Glomerular endothelial cell (primary cell): Measurements from ENCODE around the gene SEPSECS. TPM values are rescaled to one million over a fixed set of nuclear protein-coding genes. Genes with fewer than 3 reads are reported as not detected.

Source experiments
- DNase-seq: peaks from one replicate; pipeline ENCODE4 v3.0.0-alpha.2; 2011; ENCODE audit warnings: low read depth, low spot score; ENCODE audit errors: extremely low read depth
- total RNA-seq: library from RNA; depleted of rRNA; stranded (reverse); fragments of >200 nt; gene quantifications from 2 replicates; pipeline ENCODE4 v1.2.3, GENCODE V29; 2015

The SEPSECS gene
- total RNA-seq, 1 donor from 2014 or later = 4.8 TPM

GRCh38 chr4:25157081-25157480 is 3.2 kb downstream of the SEPSECS start:
- no peak for DNase-seq

- DNase-seq = no peak
These were observed 4.3 kb downstream of the SEPSECS start for GRCh38 chr4:25155947-25156346.

DNA sequence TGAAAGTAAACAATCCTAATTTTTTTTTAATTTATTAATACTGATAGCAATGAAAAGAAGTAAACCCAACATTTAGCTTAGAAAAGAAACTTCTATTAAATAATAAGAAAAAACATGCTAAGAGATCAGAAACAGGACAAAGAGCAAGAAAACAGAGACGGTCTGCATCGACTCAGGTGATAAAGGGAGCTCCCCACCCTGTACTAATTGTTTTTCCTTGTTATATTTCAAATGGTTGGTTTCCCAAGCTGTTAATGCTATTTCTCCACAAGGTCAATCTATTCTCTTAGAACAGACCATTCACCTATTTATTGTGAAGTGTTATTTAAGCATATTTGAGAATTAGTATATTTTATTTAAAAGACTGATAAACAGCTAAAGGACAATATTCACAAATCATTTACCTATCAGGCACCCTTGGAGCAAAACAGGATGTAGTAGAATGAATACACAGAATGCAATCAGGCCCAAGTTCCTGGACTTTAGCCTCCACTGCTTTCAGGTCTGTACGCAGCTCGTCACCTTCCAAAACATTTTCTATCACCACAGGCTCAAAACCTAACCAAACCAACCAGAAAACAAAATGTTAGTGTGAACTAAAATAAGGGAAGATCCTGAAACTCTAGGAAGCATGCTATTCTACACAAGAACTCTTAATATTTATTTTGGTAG is 5.5 kb downstream of the SEPSECS start:
- DNase-seq = no peak

DNA sequence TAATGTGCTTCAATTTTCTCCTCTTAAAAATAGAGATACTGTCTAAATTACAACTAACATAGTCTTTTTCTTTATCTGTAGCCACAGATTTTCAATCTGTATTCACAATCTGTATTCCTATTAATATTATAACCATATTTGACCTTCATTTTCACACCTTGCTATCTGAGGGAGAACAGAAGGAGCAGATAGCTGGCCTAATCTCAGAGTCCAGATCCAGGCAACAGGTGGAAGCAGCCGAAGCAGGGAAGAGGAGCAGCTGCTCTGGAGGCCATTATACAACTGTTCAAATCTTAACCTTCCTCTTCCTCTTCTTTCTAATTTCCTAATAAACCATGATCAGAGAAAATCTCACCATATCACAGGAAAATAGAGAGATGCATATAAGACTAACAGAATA is 14.2 kb downstream of the SEPSECS start:
- DNase-seq = no peak

DNA sequence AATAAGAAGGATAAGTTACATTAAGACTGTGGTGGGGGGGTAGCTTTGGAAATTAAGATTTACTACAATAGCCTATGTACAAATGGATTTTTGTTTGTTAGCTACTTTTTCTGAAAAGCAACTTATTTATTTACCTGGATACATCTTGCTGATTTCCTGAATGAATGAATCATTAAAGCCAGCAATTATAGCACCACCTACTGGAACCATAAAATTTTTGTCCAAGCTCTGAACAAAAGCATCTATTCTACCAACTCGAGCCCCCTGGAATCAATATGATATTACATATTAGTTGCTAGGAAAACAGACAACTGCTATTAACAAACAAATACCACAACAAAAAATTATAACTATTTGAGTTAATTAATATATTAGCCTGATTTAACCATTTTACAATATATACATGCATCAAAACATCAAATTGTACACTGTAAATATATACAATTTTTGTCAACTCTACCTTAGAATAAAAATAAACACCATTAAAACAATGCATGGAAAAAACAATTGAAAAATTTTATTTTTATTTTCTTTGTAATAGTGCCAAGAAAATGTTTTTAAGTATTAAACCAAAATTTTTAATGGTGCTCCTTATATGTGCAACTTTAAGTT is 15.3 kb downstream of the SEPSECS start:
- peak; percentile 10 for DNase-seq

GRCh38 chr4:25142468-25142867 is 17.8 kb downstream of the SEPSECS start:
- no peak for DNase-seq

DNA sequence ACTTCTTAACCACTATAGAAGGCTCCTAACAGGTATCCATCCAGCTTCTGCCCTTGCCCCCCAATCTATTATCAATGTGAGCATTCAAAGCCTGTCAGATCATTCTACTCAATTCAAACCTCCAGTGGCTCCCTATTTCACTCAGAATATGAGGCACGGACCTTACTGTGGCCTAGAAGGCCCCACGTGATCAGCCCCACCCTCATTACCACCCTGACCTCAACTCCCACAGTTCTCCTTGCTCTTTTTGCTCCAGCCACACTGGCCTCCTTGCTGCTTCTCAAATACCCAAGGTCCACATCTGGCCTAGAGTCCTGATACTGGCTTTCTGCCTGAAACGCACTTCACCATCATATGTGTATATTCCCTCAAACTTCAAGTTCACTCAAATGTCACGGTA is 18.7 kb downstream of the SEPSECS start:
- DNase-seq = no peak

- DNase-seq = no peak
These were observed 27.1 kb downstream of the SEPSECS start for GRCh38 chr4:25133132-25133531.

- DNase-seq = no peak
These were observed 28.3 kb downstream of the SEPSECS start for GRCh38 chr4:25131926-25132325.

GRCh38 chr4:25131381-25131780 is 28.9 kb downstream of the SEPSECS start:
- DNase-seq = no peak

DNA sequence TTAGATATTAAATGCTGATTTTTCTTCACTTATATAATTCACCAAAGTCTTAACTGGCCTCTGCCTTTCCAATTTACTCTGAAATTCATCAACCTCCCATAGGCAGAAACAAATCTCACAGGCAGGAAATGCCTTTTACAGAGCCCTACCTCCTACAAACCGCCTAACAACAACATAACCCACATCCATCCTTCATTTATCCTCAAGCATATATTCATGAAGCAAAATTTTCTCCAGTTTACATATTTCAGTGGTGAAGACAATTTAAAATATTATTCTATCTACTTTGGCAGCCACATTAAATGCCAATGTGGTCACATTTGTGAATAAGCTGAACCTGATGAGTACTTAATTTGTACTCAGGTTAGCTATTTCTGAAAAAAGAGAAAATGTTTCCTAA is 30.3 kb downstream of the SEPSECS start:
- DNase-seq = no peak

- no peak for DNase-seq
These were observed 31.6 kb downstream of the SEPSECS start for GRCh38 chr4:25128671-25129070.

DNA sequence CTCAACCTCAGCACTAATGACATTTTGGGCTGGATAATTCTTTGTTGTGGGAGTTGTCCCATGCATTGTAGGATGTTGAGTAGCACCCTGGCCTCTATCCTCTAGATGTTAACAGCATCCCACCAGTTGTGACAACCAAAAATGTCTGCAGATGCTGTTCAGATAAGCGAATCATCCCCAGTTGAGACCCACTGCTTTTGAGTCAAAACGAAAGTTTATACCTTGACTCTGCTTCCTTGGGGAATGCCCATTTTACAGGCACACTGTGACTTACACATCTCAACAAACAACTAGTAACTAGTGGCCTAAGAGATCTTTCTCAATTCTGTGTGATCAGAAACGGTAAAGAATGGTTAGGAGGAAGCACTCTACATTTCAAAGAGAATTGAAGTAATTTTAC is 37.0 kb downstream of the SEPSECS start:
- no peak for DNase-seq

DNA sequence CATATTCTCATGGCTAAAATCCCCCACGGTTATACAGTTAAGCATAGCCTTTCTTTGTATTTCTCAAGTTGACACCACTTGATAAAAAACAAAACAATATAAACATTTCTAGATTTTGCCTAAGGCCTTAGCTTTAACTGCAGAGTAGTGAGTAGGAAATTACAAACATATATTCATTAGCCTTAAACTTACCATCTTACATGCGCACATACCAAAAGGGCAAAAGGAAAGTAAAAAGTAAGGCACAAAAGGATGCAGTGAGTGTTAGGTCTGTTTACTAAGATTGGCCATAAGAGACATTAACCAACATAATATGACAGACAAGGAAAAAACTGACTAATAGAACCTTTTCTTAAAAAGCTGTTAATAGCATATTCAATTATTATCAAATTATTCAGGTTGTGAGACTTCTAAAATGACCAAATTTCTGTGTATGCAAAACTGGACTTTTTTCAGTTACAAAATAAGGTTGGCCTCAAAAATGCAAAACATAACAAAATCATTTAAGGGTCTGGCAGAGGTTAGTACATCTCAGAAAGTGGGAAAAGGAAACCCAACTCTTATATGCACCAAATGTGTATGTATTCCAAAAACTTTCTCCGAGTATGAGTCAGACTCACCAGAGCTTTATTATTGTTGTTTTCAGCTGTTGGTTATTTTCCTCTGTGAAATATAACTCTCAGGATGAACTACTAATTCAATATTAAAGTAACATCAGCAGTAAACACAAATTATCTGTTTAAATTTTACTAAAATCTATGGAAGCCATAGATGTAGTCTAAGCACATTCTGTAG is 39.9 kb downstream of the SEPSECS start:
- no peak for DNase-seq

DNA sequence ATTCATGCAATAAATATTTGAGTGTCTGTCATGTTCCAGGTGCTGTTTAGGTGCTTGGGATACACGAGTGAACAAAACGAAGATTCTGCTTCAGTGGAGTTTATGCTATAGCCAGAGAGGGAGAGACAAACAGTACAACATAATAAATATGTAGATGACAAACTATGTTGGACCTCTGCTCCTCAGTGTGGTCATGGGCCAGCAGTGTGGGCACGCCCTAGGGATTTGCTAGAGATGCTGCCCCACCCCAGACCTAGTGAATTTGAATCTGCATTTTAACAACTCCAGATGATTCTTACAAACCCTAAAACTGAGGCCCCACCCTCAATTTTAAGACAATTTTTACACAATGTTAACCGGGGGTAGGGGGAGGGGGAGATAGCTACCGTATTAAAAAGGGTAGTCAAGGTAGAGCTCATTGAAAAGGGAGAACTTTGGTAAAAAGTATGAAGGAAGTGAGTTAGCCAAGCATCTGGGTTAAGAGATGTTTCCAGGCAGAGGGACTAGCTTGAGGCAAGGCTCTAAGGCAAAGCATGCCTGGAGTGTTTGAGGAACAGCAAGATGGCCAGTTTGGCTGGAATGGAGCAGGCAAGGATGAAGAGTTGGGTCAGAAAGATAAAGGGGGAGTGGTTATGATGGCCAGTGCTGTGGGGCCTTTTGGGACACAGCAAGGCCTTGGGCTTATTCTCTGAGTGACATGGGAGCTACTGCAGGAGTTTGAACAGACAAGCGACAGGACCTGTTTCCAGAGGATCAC is 42.4 kb downstream of the SEPSECS start:
- DNase-seq = no peak

DNA sequence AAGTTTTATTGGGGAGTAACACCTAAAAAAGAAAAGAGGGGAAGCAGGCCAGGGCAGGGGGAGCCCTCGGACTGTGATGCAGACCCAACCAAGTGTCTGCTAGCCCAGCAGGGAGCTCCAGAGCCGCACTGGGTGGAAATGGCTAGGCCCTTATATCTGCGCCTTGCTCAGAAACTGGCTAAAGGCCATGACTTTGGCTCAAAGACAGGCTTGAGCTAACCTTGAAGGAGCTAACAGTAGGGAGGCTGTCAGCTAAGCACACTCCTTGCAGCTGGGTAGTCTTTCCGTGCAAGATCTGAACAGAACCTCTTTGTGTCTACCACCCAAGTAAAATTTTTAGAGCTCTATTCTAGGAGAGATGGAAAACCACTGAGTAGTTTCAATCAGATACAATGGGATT is 43.0 kb downstream of the SEPSECS start:
- DNase-seq = no peak

DNA sequence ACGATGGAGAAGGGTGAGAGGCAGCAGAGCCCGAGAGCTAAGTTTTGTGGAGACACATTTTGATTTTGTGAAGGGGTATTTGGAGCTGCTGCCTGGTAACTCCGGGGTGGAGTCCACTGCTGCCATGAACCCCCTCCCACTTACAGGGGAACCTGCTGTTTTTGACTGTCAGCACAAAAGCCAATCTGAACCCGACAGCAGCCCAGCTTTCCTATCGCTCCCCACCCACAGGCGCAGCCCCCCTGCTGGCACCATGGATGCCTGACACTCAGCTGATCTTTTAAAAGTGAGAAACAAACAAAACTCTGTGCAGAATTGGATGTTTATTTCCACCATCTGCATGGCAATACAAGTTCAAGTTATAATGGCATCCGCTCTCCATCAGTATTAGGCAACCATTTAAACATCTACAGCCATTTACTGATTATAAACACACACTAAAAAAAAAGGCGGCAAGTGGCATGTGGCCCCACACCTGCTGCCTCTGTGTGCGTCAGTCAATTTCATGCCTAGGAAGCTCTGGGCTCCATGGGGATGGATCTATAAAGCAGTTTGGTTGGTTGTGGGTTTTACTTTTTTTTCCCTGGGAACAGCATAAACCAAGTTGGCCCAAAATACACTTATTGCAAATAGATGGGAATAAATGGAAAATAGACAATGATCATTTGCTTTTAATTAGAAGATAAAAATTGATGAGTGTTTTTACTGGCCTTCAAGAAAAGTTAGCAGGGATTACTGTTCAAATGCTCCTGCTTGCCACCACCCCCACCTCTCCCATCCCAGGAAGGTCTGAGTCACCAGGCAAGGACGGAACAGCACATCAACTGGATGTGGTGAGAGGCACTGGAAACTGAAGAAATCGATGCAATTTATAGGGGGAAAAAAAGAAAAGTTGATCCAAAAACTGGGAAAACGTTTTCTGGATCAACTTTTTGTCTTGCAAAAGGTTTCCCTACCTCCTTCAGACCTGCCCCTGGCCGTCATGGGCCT is 46.0 kb downstream of the SEPSECS start:
- no peak for DNase-seq

DNA sequence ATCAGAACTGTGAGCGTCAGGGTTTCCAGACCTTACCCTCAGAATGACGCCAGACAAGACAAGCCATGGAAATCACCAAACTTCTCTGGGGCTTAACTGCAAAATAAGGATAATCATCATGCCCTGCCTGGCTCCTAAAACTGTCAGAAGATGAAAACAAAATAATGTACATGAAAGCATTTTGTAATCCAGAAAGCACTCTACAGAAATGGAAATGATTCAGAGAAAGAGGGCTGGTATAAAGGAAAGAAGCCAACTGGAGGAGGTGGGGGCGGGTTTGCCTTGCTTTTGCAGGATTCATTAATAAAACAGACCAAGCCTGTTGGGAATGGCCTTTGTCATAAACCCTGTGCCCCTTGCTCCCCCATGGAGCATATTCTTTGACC is 47.3 kb downstream of the SEPSECS start:
- DNase-seq = no peak

GRCh38 chr4:25112366-25112994 is 47.8 kb downstream of the SEPSECS start:
- no peak for DNase-seq
